Brain microvascular endothelial cell (primary cell): ENCODE results near the gene PRDX5.
"Not testable (repeated sequence)": the region's sequence is repeated elsewhere in the genome, so short reads cannot be mapped to it uniquely, and the experiment has no call there.

Experiments used
- DNase-seq: peaks from one replicate; pipeline ENCODE4 v3.0.0-alpha.2; 2020
- H3K27ac ChIP-seq: fragments of 250-450 bp; sonication (Bioruptor Pico); 2 replicates; pipeline ENCODE4 v1.5.1; 2020; ENCODE audit warnings: mild to moderate bottlenecking, moderate library complexity
- H3K27me3 ChIP-seq: fragments of 250-450 bp; sonication (Bioruptor Pico); replicated peaks from 2 replicates; pipeline ENCODE4 v1.5.1; 2020; ENCODE audit warnings: mild to moderate bottlenecking
- H3K36me3 ChIP-seq: fragments of 250-450 bp; sonication (Bioruptor Pico); replicated peaks from 2 replicates; pipeline ENCODE4 v1.5.1; 2020; ENCODE audit warnings: mild to moderate bottlenecking
- H3K4me3 ChIP-seq: 2 replicates; pipeline ENCODE4 v1.5.1; 2011; ENCODE audit warnings: low read depth, mild to moderate bottlenecking, control low read depth, low read length, moderate library complexity
- in situ Hi-C: cut with HindIII; loops from 2 replicates; pipeline ENCODE4 v1.10.0; 2017; ENCODE audit warnings: low sequenced_read_pairs, low pct_ligation_motif_present
- TF ChIP-seq, protein P1 (sequence below): IDR thresholded peaks from 2 replicates; pipeline ENCODE4 v1.5.1; 2011; ENCODE audit warnings: low read depth, mild to moderate bottlenecking, moderate library complexity, low read length, control low read depth, inconsistent platforms; ENCODE audit errors: missing control alignments

Gene PRDX5

DNA sequence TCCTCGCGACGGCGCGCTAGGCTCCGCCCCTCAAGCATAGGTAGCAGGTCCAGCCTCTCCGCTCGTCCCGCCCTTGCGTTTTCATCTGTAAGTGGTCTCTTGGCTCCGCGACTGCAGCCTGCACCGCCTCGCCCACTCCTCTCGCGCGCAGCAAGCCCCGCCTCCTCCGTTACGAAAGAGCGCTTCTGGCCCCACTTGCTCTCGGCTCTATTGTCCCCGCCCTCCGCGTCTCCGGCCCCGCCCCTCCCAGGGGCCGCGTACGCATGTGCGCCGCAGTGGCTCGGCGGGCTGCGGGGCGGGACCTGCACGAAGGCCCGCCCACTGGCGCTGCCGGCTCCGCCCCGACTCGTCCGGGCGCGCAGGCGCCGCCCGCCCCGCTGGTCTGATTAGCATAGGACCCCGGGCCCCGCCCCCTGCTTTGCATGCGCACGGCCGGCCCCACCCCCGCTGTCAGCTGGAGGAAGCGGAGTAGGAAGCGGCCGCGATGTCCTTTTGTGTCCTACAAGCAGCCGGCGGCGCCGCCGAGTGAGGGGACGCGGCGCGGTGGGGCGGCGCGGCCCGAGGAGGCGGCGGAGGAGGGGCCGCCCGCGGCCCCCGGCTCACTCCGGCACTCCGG lies 12.7 kb upstream of the PRDX5 start, which contains the start of gene ESRRA:
TSS of gene ESRRA (plus strand) at position 450 of the 616 bp plus-strand sequence. CDS start 1,656 bp downstream, outside the sequence.
- Histone ChIP-seq H3K27ac (peak within 1 kb of the TSS; percentile 59), H3K27me3 (peaks cover 4% of the 10 kb centered on the region), H3K4me3 (peak within 1 kb of the TSS; percentile 75), H3K36me3 (no peaks in the 10 kb centered on the region)
- peak; percentile 97 for DNase-seq
- in situ Hi-C loops = no loop called here
- TF ChIP-seq, protein P1, sequence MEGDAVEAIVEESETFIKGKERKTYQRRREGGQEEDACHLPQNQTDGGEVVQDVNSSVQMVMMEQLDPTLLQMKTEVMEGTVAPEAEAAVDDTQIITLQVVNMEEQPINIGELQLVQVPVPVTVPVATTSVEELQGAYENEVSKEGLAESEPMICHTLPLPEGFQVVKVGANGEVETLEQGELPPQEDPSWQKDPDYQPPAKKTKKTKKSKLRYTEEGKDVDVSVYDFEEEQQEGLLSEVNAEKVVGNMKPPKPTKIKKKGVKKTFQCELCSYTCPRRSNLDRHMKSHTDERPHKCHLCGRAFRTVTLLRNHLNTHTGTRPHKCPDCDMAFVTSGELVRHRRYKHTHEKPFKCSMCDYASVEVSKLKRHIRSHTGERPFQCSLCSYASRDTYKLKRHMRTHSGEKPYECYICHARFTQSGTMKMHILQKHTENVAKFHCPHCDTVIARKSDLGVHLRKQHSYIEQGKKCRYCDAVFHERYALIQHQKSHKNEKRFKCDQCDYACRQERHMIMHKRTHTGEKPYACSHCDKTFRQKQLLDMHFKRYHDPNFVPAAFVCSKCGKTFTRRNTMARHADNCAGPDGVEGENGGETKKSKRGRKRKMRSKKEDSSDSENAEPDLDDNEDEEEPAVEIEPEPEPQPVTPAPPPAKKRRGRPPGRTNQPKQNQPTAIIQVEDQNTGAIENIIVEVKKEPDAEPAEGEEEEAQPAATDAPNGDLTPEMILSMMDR = no peak

DNA sequence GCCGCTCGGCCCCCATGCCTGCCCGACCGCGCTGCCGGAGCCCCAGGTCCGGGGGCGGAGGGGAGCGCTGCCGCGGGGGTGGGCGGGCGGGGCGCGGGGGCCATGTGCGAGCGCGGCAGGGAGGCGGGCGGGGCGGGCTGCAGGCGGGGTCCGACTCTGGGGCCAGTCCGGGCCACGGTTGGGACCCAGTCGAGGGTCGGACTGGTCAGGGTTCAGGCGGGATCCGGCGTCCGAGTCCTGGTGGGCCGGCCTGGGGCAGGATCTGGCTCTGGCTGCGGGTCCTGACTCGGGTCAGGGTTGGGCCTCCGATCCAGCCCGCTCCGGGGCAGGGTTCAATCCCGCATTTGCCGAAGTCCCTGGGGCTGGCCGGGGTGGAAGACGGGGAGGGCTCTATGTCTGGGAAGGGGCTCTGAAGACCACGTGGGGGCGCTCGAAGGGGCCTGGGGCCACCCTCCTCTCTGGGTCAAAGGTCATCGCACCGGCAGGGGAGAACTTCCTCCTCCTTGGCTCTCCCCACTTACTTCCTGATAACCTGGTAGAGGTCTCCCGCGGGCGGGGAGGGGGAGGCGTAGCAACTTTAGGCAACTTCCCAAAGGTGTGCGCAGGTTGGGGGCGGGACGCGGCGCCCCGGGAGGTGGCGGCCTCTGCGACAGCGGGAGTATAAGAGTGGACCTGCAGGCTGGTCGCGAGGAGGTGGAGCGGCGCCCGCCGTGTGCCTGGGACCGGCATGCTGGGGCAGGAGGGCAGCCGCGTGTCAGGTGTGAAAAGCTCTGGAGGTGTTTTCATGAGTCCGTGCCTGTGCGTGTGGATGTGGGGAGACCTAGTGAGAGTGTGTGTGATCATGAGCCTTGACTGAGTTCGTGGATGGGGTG lies 12.0 kb upstream of the PRDX5 start:
- no peak for DNase-seq
- peak overlapping the region; percentile 75 for H3K4me3 ChIP-seq
- H3K27me3 ChIP-seq = no peaks in the 10 kb centered on the region
- TF ChIP-seq, protein P1 = peak; percentile 44
- in situ Hi-C loops = no loop called here
- H3K27ac ChIP-seq = no peak overlapping the region
- no peaks in the 10 kb centered on the region for H3K36me3 ChIP-seq

DNA sequence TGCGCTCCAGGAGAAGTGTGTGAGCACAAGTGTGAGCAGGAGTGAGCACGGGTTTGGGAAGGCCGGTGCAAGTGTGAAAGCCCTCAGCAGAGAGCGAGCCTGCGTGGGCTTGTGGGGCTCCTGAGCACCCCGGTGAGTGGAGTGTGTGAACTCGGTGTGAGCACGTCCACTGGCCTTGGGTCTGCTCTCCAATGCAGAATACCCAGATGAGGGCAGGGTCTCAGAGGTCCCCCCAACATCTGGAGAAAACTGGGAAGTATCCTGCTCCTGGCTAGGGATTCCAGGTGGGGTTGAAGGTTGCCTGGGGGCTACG lies 11.4 kb upstream of the PRDX5 start:
- no peaks in the 10 kb centered on the region for H3K27me3 ChIP-seq
- H3K36me3 ChIP-seq = no peaks in the 10 kb centered on the region
- H3K27ac ChIP-seq = no peak overlapping the region
- TF ChIP-seq, protein P1 = no peak
- no peak for DNase-seq
- peak overlapping the region; percentile 75 for H3K4me3 ChIP-seq
- in situ Hi-C loops = no loop called here

DNA sequence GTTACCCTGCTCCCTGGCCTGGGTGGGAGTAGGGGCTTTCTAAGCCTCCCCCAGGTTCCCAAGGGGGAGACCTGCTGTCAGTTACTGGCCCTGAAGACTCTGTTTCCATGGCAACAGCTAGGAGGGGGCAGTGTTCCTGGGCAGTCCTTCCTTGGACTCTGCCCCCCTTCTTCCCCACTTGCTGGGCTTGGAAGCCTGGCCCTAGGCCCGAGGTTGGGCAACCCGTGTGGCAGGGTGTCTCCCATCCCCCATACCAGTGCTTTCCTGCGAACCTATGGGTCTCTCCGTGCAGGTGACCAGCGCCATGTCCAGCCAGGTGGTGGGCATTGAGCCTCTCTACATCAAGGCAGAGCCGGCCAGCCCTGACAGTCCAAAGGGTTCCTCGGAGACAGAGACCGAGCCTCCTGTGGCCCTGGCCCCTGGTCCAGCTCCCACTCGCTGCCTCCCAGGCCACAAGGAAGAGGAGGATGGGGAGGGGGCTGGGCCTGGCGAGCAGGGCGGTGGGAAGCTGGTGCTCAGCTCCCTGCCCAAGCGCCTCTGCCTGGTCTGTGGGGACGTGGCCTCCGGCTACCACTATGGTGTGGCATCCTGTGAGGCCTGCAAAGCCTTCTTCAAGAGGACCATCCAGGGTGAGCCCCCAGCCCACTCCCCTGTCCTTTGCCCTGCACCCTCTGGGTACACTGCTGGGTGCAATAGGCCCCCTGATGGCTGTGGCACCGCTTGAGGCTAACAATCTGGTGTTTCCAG lies 10.9 kb upstream of the PRDX5 start:
- TF ChIP-seq, protein P1 = no peak
- H3K36me3 ChIP-seq = no peaks in the 10 kb centered on the region
- in situ Hi-C loops = no loop called here
- H3K27me3 ChIP-seq = no peaks in the 10 kb centered on the region
- no peak for DNase-seq
- H3K27ac ChIP-seq = no peak overlapping the region
- no peak overlapping the region for H3K4me3 ChIP-seq

DNA sequence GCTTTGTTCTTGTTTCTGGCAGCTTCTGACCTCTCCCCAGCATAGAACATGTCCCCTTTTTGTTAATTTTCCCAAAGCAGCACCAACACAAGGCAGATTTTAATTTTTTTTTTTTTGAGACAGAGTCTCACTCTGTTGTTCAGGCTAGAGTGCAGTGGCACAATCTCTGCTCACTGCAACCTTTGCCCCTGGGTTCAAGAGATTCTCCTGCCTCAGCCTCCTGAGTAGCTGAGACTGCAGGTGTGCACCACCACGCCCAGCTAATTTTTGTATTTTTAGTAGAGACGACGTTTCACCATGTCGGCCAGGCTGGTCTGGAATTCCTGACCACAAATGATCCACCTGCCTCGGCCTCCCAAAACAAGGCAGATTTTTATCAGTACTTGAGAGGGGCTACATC lies 10.1 kb upstream of the PRDX5 start:
- DNase-seq, H3K36me3 ChIP-seq, H3K27ac ChIP-seq, H3K27me3 ChIP-seq, H3K4me3 ChIP-seq, in situ Hi-C loops: not testable (repeated sequence)

DNA sequence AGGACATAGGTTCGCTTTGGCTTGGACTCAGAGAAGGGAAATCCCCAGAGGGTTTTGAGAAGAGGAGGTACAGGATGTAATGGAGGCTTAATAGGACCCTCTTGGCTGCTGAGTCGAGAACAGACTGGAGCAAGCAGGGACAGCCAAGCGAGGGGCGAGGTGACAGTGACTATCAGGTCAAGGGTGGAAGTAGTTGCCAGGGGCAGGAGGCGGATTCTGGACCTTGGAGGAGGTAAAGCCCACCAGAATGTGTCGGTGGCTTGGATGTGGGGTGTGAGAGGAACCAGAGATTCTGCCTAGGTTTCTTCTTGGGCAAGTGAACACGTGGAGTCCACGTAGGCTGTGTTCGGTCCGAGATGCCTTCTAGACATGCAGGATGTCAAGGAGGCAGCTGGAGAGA lies 5.0 kb upstream of the PRDX5 start:
- TF ChIP-seq, protein P1 = no peak
- no peak overlapping the region for H3K27ac ChIP-seq
- in situ Hi-C loops = no loop called here
- H3K4me3 ChIP-seq = no peak overlapping the region
- no peaks in the 10 kb centered on the region for H3K27me3 ChIP-seq
- DNase-seq = no peak
- H3K36me3 ChIP-seq = peaks cover 14% of the 10 kb centered on the region
